Activated CD8-positive, alpha-beta memory T cell treated with anti-CD3 and anti-CD28 coated beads for 36 hours (primary cell): ENCODE data around the gene MGAT4B. TPM values are rescaled to one million over a fixed set of nuclear protein-coding genes. Genes with fewer than 3 reads are reported as not detected.
"Not testable (repeated sequence)": the region's sequence is repeated elsewhere in the genome, so short reads cannot be mapped to it uniquely, and the experiment has no call there.

Experiments used
- CTCF ChIA-PET: fragments of 350-600 bp; sonication (Branson Sonifier 250); formaldehyde crosslinking; loops from one replicate; lab custom pipeline; 2021; ENCODE audit warnings: antibody characterized with exemption; lab: Charles Lee
- POLR2A ChIA-PET: fragments of 350-600 bp; sonication (Branson Sonifier 250); formaldehyde crosslinking; loops from one replicate; lab custom pipeline; 2021; ENCODE audit warnings: antibody characterized with exemption; lab: Charles Lee
- total RNA-seq, 2 experiments: library from RNA; stranded (reverse); gene quantifications; one replicate each; pipeline ENCODE4 v1.2.3, GENCODE V29; 2021

Gene MGAT4B
- total RNA-seq, 2 experiments from 2014 or later: 94.7 to 99.9 TPM

- POLR2A ChIA-PET: interaction anchor here (0.8 kb wide), 1 partner anchor 28 kb away, joined by 3 read pairs; the partner anchor contains the start of gene SQSTM1
These were observed 13.8 kb downstream of the MGAT4B start for GRCh38 chr5:179792612-179793467.

DNA sequence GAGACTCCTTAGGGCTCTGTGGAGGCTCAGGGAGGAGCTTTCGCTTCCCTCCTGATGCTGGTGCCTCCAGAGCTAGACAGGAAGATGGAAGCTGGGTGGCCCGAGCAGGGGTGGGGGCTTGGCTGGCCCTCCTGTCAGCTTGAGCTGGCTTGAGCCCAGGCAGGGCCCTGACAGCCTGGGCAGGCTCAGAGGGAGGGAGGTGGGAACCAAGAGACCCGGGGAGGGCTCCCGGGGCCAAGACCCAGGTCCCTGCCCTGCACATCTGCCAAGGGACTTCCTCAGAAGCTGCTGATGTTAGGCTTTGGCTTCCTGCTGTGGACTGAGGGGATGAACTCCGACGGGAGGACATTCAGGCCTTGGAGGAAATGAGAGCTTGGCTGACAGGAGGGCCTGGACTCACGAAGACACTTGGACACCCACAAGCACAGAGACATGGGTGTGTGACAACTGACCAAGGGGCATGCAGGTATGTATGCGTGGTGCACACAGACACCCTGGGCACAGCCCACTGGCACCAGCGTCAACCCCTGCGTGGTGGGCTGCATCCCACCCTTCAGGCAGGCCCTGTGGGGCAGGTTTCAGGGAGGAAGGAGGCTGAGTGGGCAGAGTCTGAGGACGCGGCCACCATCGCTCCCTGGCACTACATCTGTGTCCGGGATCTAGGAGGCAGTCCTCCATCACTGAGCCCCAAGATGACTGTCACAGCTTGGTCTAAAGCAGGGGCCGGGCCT, 14.6 kb downstream of the MGAT4B start:
- POLR2A ChIA-PET: no interaction called here
- CTCF ChIA-PET: interaction anchor here (0.8 to 1.6 kb wide), 2 partner anchors 10 to 29 kb away, joined by 3 to 7 read pairs; no protein-coding TSS in a partner anchor

More at GRCh38 chr5:179792612-179793467, 13.8 kb downstream of the MGAT4B start:
- CTCF ChIA-PET: interaction anchor here (1.3 to 1.6 kb wide), 2 partner anchors 9 to 64 kb away, joined by 3 to 7 read pairs; no protein-coding TSS in a partner anchor

- POLR2A ChIA-PET: not testable (repeated sequence)
These were observed 17.4 kb downstream of the MGAT4B start for GRCh38 chr5:179789278-179789677.

DNA sequence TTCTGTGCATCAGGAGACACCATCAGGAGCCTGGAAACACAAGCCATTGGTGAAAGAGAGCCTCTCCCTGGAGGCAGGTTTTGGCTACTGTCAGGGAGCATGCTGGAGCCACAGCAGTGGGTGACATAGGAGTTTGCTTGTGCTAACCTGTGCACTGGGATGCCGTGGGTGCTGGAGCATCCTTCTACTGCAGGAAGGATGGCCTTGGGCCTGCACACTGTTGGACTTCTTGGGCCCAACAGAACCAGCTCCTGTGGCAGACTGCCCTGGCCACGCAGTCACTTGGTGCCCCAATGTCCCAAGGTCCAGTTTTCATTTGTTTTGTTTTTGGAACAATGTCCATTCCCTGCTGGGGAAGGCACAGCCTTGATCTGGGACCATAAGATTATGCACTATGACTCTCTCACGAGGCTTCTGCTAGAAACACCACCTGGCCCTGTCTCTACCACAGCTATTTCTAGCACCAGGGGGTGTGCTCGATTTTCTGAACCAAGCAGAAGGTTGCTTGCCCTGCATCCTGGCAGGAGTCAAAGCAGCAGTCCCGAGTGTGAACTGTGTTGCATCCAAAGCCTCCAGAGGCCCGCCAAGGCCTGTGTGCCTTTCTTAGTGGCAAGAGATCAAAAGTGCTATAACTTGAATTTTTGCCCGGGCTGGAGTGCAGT, 18.3 kb downstream of the MGAT4B start:
- POLR2A ChIA-PET: no interaction called here
- CTCF ChIA-PET: no interaction called here

More at GRCh38 chr5:179789278-179789677, 17.4 kb downstream of the MGAT4B start:
- CTCF ChIA-PET: interaction anchor here (1.3 kb wide), 1 partner anchor 26 kb away, joined by 4 read pairs; no protein-coding TSS in a partner anchor

DNA sequence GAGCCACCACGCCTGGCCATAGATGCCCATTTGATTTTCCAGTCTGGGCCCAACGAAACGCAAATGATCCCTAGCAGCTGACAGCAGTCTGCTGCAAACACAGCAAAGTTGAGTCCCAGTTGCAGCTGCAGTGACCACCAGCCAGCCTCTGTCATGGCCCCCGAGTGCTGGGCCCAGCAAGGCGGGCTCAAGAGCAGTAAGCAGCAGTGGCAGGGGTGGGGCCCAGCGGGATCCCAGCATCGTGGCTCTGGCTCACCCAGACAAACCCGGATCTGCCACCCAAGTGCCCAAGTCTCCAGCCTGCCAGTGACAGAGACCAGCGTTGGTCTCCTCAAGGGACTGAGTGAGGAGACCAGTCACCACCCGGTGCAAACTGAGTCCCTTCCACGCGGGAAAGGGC, 19.8 kb downstream of the MGAT4B start:
- CTCF ChIA-PET: no interaction called here
- POLR2A ChIA-PET: no interaction called here

GRCh38 chr5:179783128-179783527, 23.5 kb downstream of the MGAT4B start:
- ChIA-PET POLR2A (interaction anchor here (0.7 kb wide), 1 partner anchor 124 kb away, joined by 3 read pairs; no protein-coding TSS in a partner anchor), CTCF (interaction anchor here (1.3 kb wide), 1 partner anchor 21 kb away, joined by 4 read pairs; no protein-coding TSS in a partner anchor)

- CTCF ChIA-PET: interaction anchor here (0.6 to 0.9 kb wide), 2 partner anchors 27 to 43 kb away, joined by 3 read pairs; no protein-coding TSS in a partner anchor
- POLR2A ChIA-PET: no interaction called here
These were observed 24.8 kb downstream of the MGAT4B start for GRCh38 chr5:179781846-179782245.

DNA sequence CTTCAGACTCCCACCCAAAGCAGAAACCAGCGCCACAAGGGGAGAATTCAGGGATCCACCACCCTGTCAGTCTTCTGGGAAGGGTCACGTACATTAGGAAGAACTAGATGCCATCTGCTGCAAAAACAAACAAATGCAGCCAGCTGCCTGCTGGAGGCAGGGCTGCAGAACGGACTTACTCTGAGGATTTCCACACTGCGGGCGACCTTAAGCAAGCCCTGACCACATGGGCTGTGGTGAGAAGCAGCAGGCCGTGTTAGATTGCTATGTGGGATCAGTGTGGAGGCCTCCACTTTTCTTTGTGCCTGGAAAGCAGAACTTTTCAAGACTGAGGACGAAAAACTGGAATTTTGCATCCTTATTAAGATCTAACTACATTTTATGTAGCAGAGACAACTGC, 26.3 kb downstream of the MGAT4B start:
- POLR2A ChIA-PET: no interaction called here
- CTCF ChIA-PET: no interaction called here

DNA sequence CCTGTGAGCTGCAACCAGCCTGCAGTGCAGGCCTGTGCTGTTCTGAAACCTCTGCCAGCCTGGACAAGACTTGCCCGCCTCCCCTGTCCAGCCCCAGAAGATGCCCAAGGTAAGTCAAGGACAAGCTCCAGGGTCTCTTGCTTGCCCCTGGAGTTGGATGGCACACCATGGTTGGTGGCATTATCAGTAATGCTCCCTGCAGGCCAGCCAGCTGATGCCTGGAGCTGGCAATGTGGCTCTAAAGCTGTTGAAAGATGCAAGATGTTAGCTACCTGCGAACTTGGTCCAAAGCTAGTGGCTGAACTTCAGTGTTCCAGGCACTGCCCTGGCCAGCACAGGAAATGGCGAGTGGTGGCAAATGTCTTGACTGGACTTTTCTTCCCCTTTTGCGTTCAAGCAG, 26.8 kb downstream of the MGAT4B start:
- CTCF ChIA-PET: interaction anchor here (0.6 kb wide), 1 partner anchor 35 kb away, joined by 3 read pairs; no protein-coding TSS in a partner anchor

GRCh38 chr5:179778591-179778990, 28.1 kb downstream of the MGAT4B start:
- POLR2A ChIA-PET: no interaction called here
- CTCF ChIA-PET: no interaction called here

More for the DNA sequence above, 26.8 kb downstream of the MGAT4B start:
- POLR2A ChIA-PET: no interaction called here

GRCh38 chr5:179777909-179778308, 28.8 kb downstream of the MGAT4B start:
- POLR2A ChIA-PET: no interaction called here
- CTCF ChIA-PET: no interaction called here

DNA sequence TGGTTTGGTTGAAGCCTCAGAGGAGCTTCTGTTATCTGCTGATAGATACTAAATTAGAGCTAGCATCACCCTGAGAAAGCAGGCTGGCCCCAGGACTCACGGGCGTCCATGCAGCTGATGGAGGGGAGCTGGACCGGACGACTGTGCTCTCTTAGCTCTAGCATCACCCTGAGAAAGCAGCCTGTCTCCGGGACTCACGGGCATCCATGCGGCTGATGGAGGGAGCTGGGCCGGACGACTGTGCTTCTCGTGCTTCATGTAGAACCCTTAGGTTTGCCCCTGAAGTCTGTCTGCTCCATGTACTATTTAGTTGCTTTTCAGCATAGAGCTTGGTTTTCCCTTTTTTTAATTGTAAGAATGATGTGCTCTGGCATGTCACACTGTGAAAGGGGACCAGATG, 29.2 kb downstream of the MGAT4B start:
- ChIA-PET CTCF (no interaction called here), POLR2A (no interaction called here)

DNA sequence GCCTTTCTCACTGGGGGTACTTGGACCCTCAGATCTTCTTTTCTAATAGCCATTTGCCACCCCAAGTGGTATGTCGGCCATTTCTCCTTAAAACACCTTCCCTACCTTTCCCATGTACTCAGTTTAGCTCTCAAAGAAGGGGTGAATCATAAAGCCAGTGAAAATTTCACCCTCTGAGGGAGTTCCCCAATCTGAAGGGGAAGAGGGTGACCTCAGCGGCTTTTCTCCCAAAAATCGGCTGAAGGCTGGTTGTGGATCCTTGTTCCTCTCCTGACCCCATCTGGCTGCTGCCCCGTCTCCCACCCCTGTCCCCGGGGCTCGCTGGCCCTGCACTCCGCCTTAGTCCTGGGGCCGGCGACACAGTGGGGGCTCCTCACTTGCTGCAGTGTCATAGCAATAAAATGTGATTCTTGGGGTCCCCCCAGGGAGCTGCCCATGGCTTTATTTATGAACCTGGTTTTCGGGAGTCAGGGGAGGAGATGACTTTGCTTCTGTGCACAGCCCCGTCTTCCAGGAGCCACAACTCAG, 30.2 kb downstream of the MGAT4B start:
- ChIA-PET CTCF (interaction anchor here (0.6 to 1.0 kb wide), 2 partner anchors 33 to 38 kb away, joined by 3 read pairs; no protein-coding TSS in a partner anchor), POLR2A (no interaction called here)

GRCh38 chr5:179774442-179774841, 32.2 kb downstream of the MGAT4B start:
- ChIA-PET POLR2A (no interaction called here), CTCF (no interaction called here)

GRCh38 chr5:179773686-179774040, 33.0 kb downstream of the MGAT4B start:
- CTCF ChIA-PET: no interaction called here
- POLR2A ChIA-PET: no interaction called here

GRCh38 chr5:179772351-179772750, 34.3 kb downstream of the MGAT4B start:
- CTCF ChIA-PET: interaction anchor here (1.6 kb wide), 1 partner anchor 29 kb away, joined by 4 read pairs; no protein-coding TSS in a partner anchor
- POLR2A ChIA-PET: no interaction called here

DNA sequence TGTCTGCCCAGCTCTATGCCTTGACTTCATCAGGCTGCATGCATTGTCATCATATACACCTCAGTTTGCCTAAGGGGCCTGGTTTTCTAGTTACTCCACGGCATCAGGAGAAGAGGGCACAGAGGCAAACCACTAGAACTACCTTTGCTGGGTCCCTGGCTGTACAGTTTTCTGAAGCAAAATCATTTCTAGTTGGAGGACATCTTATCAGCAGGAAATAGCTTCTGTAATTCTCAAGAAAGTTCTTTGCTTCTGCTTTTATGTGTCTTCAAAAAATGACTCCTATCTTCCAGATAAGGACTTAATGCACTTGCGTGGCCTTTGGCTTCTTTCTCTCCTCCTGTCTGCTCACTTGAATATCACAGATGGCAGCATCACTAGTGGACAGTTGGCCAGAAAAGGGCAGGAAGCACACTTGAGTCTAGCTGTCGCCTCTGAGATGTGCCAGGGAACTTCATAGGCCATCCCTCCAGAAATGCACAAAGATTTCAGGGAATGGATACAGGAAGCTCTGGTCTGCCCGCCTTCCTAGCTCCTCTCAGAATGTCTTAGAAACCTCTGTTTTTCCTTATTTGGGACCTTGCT, 35.3 kb downstream of the MGAT4B start:
- CTCF ChIA-PET: interaction anchor here (1.6 kb wide), 1 partner anchor 30 kb away, joined by 4 read pairs; no protein-coding TSS in a partner anchor

DNA sequence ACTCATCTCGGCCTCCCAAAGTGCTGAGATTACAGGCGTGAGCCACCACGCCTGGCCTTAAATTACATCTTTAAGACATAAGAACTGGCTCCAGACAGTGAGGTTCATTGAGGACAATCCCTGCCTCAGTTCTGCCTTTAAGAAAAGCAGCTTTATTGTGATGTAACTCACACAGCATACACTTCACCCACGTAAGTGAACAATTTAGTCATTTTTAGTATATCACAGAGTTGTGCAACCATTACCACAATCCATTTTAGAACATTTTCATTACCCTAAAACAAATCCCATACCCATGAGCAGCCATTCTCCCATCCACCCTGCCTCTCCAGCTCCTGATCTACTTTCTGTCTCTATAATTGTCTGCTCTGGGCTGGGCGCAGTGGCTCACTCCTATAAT, 36.9 kb downstream of the MGAT4B start:
- ChIA-PET CTCF (no interaction called here), POLR2A (no interaction called here)

More for the DNA sequence above, 35.3 kb downstream of the MGAT4B start:
- POLR2A ChIA-PET: no interaction called here
